ENCODE data around the gene MXRA8. TPM values are rescaled to one million over a fixed set of nuclear protein-coding genes. Genes with fewer than 3 reads are reported as not detected.

MXRA8 gene
- total and polyA plus RNA-seq, 9 of the 15 experiments (the other 6 are each of a cell fraction or from before 2014, with no cell fraction given) = 0.66 to 11.3 (median 6.3) TPM

DNA sequence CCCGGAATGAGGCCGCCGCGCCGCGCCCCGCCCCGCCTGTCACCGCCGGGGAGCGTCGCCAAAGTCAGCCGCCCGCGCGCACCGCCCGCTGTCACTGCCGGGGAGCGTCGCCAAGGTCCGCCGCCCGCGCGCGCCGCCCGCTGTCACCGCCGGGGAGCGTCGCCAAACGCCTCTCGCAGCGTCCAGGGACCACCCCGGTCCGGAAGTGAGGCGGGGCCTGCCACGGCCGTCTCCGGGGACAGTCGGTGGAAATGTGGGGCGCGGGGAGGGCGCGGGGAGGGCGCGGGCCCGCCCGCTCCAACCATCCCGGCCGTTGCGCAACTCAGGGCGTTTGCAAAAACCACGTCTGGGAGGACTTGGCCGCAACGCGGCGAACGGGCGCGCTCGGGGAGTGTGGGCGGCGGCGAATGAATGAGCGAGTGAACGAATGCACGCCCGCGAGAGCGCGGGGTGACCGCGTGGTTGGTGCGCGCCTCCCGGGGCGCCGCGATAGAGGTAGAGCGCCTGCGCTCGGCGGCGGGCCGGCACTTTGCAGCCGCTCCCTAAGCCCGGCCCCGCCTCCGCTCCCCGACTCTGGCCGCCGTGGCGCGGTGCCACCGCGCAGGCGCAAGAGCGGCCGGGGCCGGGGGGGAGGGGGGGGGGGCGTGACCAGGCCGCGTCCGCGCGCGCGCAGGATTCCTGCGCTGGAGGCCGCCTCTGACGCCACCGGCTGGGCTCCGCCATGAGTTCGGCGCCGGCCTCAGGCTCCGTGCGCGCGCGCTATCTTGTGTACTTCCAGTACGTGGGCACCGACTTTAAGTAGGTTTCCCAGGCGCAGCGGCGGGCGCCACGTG is 50.2 kb downstream of the MXRA8 start, which contains the start of the genes ACAP3 and PUSL1 (continued):
- TF ChIP-seq MYC (IDR thresholded peaks at IDR 0.05; ENCODE audit: low read depth, low read length) (peak; percentile 97), MYC (CRISPR knock-in tag; IDR thresholded peaks at IDR 0.05; ENCODE audit: borderline replicate concordance, low read depth) (peak; percentile 91; the same call in 1 of the 2 replicates), OTX1 (CRISPR knock-in tag; IDR thresholded peaks at IDR 0.05) (no peak), IRF2 (CRISPR knock-in tag; IDR thresholded peaks at IDR 0.05) (no peak), TRIM28 (IDR thresholded peaks at IDR 0.05) (no peak; the same call in 1 of the 2 replicates), HNRNPLL (IDR thresholded peaks at IDR 0.05; ENCODE audit: low read depth, low read length, poor library complexity, severe bottlenecking) (peak; percentile 62), EWSR1 (IDR thresholded peaks at IDR 0.05; ENCODE audit: borderline replicate concordance, low read depth, partially characterized antibody) (no peak), CBFB (CRISPR knock-in tag; IDR thresholded peaks at IDR 0.05) (no peak), PTRF (tag; IDR thresholded peaks at IDR 0.05) (no peak), SMAD1 (IDR thresholded peaks at IDR 0.05; ENCODE audit: low read depth, low read length, partially characterized antibody) (no peak), ZNF143 (CRISPR knock-in tag; IDR thresholded peaks at IDR 0.05) (no peak), ZNF311 (CRISPR knock-in tag; IDR thresholded peaks at IDR 0.05) (no peak)
- TF ChIP-seq, protein P1, sequence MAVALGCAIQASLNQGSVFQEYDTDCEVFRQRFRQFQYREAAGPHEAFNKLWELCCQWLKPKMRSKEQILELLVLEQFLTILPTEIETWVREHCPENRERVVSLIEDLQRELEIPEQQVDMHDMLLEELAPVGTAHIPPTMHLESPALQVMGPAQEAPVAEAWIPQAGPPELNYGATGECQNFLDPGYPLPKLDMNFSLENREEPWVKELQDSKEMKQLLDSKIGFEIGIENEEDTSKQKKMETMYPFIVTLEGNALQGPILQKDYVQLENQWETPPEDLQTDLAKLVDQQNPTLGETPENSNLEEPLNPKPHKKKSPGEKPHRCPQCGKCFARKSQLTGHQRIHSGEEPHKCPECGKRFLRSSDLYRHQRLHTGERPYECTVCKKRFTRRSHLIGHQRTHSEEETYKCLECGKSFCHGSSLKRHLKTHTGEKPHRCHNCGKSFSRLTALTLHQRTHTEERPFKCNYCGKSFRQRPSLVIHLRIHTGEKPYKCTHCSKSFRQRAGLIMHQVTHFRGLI (CRISPR knock-in tag; IDR thresholded peaks at IDR 0.05) = no peak
- TF ChIP-seq, protein P2, sequence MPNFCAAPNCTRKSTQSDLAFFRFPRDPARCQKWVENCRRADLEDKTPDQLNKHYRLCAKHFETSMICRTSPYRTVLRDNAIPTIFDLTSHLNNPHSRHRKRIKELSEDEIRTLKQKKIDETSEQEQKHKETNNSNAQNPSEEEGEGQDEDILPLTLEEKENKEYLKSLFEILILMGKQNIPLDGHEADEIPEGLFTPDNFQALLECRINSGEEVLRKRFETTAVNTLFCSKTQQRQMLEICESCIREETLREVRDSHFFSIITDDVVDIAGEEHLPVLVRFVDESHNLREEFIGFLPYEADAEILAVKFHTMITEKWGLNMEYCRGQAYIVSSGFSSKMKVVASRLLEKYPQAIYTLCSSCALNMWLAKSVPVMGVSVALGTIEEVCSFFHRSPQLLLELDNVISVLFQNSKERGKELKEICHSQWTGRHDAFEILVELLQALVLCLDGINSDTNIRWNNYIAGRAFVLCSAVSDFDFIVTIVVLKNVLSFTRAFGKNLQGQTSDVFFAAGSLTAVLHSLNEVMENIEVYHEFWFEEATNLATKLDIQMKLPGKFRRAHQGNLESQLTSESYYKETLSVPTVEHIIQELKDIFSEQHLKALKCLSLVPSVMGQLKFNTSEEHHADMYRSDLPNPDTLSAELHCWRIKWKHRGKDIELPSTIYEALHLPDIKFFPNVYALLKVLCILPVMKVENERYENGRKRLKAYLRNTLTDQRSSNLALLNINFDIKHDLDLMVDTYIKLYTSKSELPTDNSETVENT (CRISPR knock-in tag; IDR thresholded peaks at IDR 0.05) = peak; percentile 64; the same call in 1 of the 2 replicates
